ENCODE measurements around the gene EIF2AK2.

EIF2AK2 gene

GRCh38 chr2:37102588-37102987 lies 54.2 kb downstream of the EIF2AK2 start:
- DNase-seq (ENCODE audit: low read depth, low spot score), result no peak

DNA sequence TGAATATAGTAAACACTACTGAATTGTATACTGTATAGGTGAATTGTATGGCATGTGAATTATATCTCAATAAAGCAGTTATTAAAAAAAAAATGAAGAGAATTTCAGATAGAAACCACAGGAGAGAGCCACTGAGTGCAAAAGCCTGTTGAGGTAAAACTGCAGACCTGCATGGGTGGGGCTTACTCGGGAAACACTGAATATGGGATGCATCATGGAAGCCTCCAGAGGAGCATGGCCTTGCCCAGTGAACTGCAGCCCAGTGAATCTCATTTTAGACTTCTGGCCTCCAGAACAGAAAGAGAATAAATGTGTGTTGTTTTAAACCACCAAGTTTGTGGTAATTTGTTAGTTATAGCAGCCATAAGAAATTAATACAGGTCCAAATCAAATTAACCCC lies 56.7 kb downstream of the EIF2AK2 start:
- DNase-seq (ENCODE audit: low read depth, low spot score), result no peak

- no peak for DNase-seq (ENCODE audit: low read depth, low spot score)
Observed at GRCh38 chr2:37098416-37099118, 58.2 kb downstream of the EIF2AK2 start.

GRCh38 chr2:37096568-37096967 lies 60.2 kb downstream of the EIF2AK2 start:
- DNase-seq (ENCODE audit: low read depth, low spot score), result no peak

DNA sequence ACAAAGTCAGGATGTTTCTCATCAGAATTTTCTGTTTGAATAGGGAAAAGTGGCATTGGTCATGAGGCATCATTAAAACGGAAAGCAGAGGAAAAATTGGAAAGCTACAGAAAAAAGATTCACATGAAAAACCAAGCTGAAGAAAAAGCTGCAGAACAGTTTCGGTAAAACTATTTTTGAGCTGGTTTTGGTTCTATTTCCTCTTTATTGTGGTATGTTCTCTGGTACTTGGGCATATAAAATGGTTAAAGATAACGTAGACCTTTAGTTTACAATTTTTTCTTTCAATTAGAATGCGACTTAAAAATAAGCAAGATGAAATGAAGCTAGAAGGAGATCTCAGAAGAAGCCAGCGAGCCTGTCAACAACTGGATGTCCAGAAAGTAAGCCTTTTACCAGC lies 64.9 kb downstream of the EIF2AK2 start:
- no peak for DNase-seq (ENCODE audit: low read depth, low spot score)

DNA sequence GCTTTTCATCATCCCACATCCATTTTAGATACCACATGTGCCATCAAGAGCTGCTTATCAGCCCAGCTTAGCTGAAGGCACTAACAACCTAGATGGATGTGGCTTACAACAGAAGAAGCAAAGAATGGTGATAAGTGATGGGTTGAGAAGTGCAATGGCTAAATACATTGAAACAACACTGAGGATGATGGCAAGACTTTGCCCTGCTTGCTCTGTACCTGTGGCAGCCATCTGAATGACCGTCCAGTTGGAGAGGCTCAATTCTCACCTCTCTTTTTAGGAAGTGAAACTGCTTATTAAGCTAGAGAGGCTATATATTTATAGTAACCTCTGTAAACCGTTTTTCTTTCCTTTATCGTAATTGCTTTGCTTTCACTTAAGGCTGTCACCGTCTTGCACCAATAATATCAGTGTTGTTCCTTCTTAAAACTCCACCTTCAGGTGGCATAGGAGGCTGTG lies 66.7 kb downstream of the EIF2AK2 start:
- DNase-seq (ENCODE audit: low read depth, low spot score), result no peak

- no peak for DNase-seq (ENCODE audit: low read depth, low spot score)
Observed at GRCh38 chr2:37085731-37086147, 71.0 kb downstream of the EIF2AK2 start.

- DNase-seq (ENCODE audit: low read depth, low spot score), result no peak
Observed at GRCh38 chr2:37084797-37085196, 72.0 kb downstream of the EIF2AK2 start.

DNA sequence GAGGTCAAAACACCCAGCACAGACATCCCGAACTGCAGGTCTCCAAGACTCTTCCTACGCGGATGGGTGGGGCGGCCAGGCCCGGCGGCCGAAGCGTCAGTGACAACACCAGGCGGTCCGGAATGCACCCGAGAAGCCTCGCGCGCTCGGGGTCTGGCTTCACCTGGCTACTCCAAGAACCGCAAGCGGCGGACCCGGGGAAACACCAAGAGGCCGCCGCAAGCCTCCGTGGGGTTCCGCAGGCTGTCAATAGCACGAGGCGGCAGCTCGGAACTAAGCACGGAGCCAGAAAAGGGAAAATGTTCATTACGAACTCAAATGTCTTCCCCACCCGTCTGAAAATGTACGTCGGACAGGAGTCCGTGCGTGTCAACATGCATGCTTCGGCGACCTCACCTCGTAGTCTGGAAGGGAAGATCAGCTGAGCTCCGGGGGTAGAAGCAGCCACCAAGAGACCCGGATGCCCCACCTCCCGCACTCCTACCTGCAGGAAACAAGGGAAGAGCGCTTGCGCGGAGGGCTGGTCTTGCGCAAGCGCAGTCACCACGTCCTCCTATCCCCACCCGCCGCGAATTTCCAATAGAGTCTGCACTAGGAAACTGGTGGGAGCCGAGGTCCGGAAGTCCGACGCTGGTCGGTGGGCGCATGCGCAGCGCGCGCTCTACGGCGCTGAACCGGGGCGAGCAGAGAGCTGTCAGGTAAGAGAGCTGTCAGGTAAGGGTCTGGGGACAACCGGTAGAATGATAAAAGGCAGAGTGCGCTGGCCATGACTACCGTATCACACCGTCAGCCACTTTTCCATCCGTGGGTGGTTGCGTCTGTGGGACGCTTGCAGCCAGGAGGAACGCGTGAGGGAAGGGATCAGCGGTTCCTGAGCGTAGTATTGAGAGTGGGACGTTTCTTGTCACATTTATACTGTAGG lies 72.6 kb downstream of the EIF2AK2 start, which contains the start of the genes GPATCH11 and HEATR5B:
Gene GPATCH11, plus strand, starts transcription at position 646 of the 922 bp plus-strand sequence. CDS start 3,864 bp downstream, outside the sequence.
Gene HEATR5B, minus strand, starts transcription at position 500 of the 922 bp plus-strand sequence. CDS start 958 bp downstream, outside the sequence.
- DNase-seq (ENCODE audit: low read depth, low spot score), result peak; percentile 100

GRCh38 chr2:37080689-37081088 lies 76.1 kb downstream of the EIF2AK2 start:
- DNase-seq (ENCODE audit: low read depth, low spot score), result no peak

GRCh38 chr2:37080266-37080665 lies 76.5 kb downstream of the EIF2AK2 start:
- DNase-seq (ENCODE audit: low read depth, low spot score), result no peak

DNA sequence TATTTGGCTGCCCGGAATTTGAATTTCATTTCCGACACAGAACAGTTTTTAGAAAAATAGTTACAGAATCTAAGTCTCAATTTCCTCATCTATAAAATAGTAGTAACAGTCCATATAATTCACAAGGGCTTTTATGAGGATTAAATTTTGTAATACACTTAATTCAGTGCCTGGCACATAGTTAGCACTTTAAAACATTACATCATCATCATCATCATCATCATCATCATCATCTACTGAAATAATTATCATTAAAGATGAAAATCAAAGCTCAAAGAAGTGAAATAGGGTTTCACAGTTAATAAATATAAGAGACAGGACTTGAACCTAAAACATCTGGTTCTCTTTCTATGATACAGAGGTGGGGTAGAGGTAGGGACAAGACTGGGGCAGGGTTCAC lies 85.8 kb downstream of the EIF2AK2 start:
- DNase-seq (ENCODE audit: low read depth, low spot score), result no peak

DNA sequence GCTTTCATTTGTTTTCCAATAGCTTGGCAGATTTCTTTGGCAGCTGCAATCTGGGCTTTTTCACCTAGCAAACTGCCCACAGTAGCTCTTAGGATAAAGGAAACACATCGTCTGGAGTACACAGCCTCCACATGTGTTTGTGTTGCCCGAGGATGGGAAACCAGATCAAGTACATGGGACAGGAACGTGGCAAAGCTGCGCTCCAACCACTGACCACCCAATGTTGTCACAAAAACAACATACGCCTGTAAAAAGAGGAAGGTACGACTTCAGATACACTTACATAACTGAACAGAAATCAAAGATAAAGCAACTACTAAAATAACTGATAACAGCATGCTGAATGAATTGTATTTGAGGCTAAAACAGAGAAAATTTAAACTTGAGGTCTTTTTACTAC lies 88.1 kb downstream of the EIF2AK2 start:
- no peak for DNase-seq (ENCODE audit: low read depth, low spot score)

- DNase-seq (ENCODE audit: low read depth, low spot score), result no peak
Observed at GRCh38 chr2:37061776-37062175, 95.0 kb downstream of the EIF2AK2 start.

- DNase-seq (ENCODE audit: low read depth, low spot score), result no peak
Observed at GRCh38 chr2:37061013-37061711, 95.6 kb downstream of the EIF2AK2 start.

DNA sequence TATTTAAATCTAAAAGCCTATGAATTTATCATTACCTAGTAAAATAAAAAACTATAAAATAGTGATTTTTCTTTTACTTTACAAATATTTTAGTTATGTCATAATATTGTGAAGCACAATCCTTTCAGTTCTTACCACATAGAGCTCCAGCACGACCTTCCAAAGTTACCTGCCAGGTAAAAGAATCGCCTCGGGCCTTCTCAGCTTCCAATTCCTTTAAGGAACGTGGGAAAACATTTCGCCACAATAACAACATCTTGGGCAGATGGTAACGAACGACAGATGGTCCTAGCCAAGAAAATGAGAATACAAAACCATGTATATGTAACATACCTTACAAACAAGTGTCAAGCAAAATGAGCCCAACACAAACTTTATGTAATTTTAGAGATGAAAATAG lies 96.3 kb downstream of the EIF2AK2 start:
- no peak for DNase-seq (ENCODE audit: low read depth, low spot score)

GRCh38 chr2:37059841-37060240 lies 96.9 kb downstream of the EIF2AK2 start:
- no peak for DNase-seq (ENCODE audit: low read depth, low spot score)

DNA sequence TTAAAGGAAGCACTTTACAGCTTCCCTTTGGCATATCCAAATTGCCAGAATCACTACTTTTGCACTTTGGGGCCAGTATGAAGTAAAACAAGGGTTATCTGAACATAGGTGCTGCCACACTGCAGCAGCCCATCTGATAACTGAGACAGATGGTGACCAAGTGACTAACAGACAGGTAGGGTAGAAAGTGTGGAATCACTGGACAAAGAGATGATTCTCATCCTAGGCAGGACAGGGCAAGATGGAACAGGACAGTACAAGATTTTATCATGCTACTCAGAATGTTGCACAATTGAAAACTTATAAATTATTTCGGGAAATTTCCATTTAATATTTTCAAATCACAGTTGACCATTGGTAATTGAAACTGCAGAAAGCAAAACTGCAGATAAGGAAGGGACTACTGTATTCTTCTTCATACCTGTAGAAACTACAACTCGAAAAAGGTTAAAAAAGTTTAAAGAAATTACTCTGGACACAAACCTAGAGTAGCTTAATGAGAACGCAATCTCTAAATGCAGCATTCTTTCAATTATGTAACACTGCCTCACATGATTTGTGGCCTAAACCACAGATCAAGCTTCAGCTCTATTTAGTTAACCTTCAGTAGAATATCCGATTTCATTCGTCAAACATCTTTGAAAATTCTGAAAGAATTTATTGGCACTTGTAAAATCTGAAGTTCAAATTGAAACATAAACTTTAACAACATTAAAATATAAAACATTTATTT lies 104.0 kb downstream of the EIF2AK2 start:
- DNase-seq (ENCODE audit: low read depth, low spot score), result no peak
